GM23248 (cell line): ENCODE data around the gene EGLN2.

Experiments used
- EZH2 ChIP-seq: fragments of 200-600 bp; sonication (generic); IDR thresholded peaks from 2 replicates; pipeline ENCODE4 v1.6.1; 2018; ENCODE audit warnings: antibody characterized with exemption, mild to moderate bottlenecking; ENCODE audit not compliant: insufficient read depth, poor library complexity, severe bottlenecking
- EZH2phosphoT487 ChIP-seq: fragments of 200-600 bp; sonication (generic); IDR thresholded peaks from 2 replicates; pipeline ENCODE4 v1.6.1; 2018; ENCODE audit warnings: antibody characterized with exemption, moderate library complexity, mild to moderate bottlenecking, low read depth; ENCODE audit not compliant: insufficient read depth

GRCh38 chr19:40756502-40757110 is 42.4 kb upstream of the EGLN2 start:
- TF ChIP-seq EZH2 (no peak), EZH2phosphoT487 (no peak)
